Cardiac muscle cell (in vitro differentiated cells and primary cell): ENCODE data around the gene BPIFA2. TPM values are rescaled to one million over a fixed set of nuclear protein-coding genes. Genes with fewer than 3 reads are reported as not detected.

Experiments used
- DNase-seq, 2 donors: peaks; one replicate each; pipeline versions ENCODE4 v3.0.0 to v3.0.0-alpha.2; 2010 to 2017; ENCODE audit warnings: low read depth in 1 of 2, low spot score in 1 of 2
- H3K27ac ChIP-seq: fragments of 200-600 bp; sonication (generic); 2 replicates; pipeline ENCODE4 v1.5.1; 2016
- H3K27me3 ChIP-seq: fragments of 200-600 bp; sonication (generic); 2 replicates; pipeline ENCODE4 v1.6.0; 2016; ENCODE audit warnings: control low read depth
- H3K36me3 ChIP-seq: fragments of 200-600 bp; sonication (generic); 2 replicates; pipeline ENCODE4 v1.5.1; 2016; ENCODE audit warnings: control low read depth
- H3K4me1 ChIP-seq: fragments of 200-600 bp; sonication (generic); 2 replicates; pipeline ENCODE4 v1.8.1; 2017; ENCODE audit warnings: low read depth, mild to moderate bottlenecking, mixed run types
- H3K4me3 ChIP-seq: fragments of 200-600 bp; sonication (generic); 2 replicates; pipeline ENCODE4 v1.5.1; 2016; ENCODE audit warnings: mild to moderate bottlenecking
- H3K9me3 ChIP-seq: fragments of 200-600 bp; sonication (generic); 2 replicates; pipeline ENCODE4 v1.5.1; 2017; ENCODE audit warnings: low read depth, mild to moderate bottlenecking, control low read depth
- polyA plus RNA-seq: library from polyadenylated mRNA; unstranded; fragments of >200 nt; fragmentation: Nextera tagmentation; extraction: Ambion mirVana; gene quantifications from 2 replicates; pipeline ENCODE4 v1.2.1, GENCODE V29; 2016
- total RNA-seq: library from RNA; depleted of rRNA; stranded (reverse); fragments of >200 nt; gene quantifications from 2 replicates; pipeline ENCODE4 v1.2.3, GENCODE V29; 2016
- TF ChIP-seq, protein P1 (sequence below): IDR thresholded peaks from 2 replicates; pipeline ENCODE4 v1.5.1; 2012; ENCODE audit warnings: low read depth, mild to moderate bottlenecking, low read length

Gene BPIFA2
- total and polyA plus RNA-seq, 2 experiments from 2014 or later, result not detected

DNA sequence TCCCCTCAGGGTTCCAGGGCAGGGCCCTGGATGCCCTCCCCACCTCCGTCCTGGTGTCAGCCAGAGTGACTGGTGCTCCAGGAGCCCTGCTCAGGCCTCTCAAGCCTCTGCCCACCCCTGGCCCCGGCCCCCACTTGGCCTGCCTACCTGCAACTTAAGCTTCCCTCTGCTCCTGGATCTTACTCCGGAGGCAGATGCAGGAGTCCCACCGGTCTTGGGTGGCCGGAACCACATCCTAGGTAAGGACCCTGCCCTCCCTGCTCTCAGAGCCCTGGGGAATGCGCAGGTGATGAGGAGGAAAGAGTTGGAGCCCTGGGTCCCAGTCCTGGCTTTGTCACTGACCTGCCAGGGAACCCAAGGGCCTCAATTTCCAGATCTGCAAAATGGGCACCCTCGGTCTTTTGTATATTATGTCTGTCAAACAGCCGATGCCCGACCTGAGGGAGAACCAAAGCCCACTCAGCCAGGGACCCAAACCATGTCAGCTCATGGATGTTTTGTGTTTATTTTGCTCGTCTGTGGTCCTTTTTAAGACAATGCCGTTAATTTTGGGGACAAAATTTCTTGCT is 34.5 kb upstream of the BPIFA2 start:
- TF ChIP-seq, protein P1, sequence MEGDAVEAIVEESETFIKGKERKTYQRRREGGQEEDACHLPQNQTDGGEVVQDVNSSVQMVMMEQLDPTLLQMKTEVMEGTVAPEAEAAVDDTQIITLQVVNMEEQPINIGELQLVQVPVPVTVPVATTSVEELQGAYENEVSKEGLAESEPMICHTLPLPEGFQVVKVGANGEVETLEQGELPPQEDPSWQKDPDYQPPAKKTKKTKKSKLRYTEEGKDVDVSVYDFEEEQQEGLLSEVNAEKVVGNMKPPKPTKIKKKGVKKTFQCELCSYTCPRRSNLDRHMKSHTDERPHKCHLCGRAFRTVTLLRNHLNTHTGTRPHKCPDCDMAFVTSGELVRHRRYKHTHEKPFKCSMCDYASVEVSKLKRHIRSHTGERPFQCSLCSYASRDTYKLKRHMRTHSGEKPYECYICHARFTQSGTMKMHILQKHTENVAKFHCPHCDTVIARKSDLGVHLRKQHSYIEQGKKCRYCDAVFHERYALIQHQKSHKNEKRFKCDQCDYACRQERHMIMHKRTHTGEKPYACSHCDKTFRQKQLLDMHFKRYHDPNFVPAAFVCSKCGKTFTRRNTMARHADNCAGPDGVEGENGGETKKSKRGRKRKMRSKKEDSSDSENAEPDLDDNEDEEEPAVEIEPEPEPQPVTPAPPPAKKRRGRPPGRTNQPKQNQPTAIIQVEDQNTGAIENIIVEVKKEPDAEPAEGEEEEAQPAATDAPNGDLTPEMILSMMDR, result no peak
- no peaks in the 10 kb centered on the region for H3K4me1 ChIP-seq
- H3K9me3 ChIP-seq, result no peaks in the 10 kb centered on the region
- no peaks in the 10 kb centered on the region for H3K36me3 ChIP-seq
- H3K27me3 ChIP-seq, result no peaks in the 10 kb centered on the region
- no peak overlapping the region for H3K27ac ChIP-seq
- DNase-seq, result no peak
- H3K4me3 ChIP-seq, result no peak overlapping the region

DNA sequence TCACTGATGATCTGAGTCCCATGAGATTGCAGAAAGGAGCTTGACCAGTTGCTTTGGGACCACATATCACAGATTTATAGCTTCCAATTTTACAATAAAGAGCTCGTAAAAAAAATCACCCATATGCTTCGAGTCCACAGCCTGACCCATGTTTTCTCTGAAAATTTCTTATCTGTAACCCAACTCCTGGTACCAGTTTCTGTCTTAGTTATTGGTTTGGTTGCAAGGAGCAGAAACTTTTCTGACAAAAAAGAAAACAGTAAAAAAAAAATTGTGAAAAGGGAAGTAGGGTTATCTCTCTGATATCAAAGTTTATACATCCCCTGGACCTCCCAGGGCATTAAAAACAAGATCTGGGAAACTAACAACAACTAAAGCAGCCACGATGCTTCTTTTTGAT is 30.8 kb upstream of the BPIFA2 start:
- no peak overlapping the region for H3K4me3 ChIP-seq

DNA sequence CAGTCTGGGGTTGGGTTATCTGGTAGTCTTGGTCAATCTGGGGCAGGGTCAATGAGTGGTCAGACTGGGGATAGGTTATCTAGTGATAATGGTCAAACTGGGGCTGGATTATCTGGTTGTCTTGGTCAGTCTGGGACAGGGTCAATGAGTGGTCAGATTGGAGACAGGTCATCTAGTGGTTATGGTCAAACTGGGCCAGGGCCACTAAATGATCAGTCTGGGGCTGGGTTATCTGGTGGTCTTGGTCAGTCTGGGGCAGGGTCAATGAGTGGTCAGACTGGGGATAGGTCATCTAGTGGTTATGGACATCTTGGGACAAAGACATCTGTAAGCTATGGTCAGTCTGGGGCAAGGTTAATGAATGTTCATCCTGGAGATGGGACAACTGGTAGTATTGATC is 28.5 kb upstream of the BPIFA2 start:
- no peaks in the 10 kb centered on the region for H3K9me3 ChIP-seq
- H3K4me3 ChIP-seq, result no peak overlapping the region
- no peaks in the 10 kb centered on the region for H3K4me1 ChIP-seq
- H3K36me3 ChIP-seq, result no peaks in the 10 kb centered on the region
- no peaks in the 10 kb centered on the region for H3K27me3 ChIP-seq
- H3K27ac ChIP-seq, result no peak overlapping the region
- TF ChIP-seq, protein P1, result no peak
- DNase-seq, result no peak

More for the DNA sequence above, 30.8 kb upstream of the BPIFA2 start:
- Histone ChIP-seq H3K27ac (no peak overlapping the region), H3K36me3 (no peaks in the 10 kb centered on the region), H3K4me1 (no peaks in the 10 kb centered on the region), H3K27me3 (no peaks in the 10 kb centered on the region), H3K9me3 (no peaks in the 10 kb centered on the region)
- DNase-seq, result no peak
- TF ChIP-seq, protein P1, result no peak

DNA sequence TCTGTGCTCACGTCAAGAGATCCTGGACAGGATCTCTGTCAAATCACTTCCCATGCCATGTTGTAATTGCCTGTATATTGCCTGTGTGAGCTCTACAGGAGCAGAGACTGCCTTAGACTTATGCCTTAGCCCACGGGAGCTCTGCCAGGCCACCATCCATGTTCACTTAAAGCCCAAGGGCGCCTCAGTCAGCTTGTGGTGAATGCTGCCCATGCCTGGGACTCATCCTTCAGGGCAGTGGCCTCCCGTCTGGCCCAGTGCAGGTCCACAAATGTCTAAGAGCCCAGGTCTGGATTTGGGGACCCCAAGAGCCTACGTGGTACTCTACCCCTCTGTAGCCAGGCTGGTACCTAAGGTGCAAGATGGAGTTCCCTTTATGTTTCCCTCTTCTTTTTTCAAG is 22.4 kb upstream of the BPIFA2 start:
- Histone ChIP-seq H3K27me3 (no peaks in the 10 kb centered on the region), H3K9me3 (no peaks in the 10 kb centered on the region), H3K4me1 (no peaks in the 10 kb centered on the region), H3K27ac (no peak overlapping the region), H3K36me3 (no peaks in the 10 kb centered on the region), H3K4me3 (no peak overlapping the region)
- TF ChIP-seq, protein P1, result no peak
- no peak for DNase-seq

DNA sequence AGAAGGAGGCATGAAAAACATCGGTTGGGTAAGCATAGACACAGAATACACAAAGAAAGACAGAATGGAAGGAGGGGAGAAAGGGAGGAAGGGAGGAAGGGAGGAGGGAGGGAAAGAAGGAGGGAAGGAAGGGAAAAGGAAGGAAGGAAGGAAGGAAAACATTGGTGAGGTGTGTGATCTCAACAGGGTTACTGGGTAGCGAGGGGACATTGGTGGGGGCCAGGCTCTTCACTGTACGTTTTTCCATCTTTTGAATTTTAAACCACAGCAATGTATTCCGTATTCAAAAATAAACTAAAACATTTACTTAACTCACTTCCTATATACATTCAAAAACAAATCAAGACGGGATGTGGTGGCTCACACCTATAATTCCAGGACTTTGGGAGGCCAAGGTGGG is 20.7 kb upstream of the BPIFA2 start:
- TF ChIP-seq, protein P1, result no peak

More for the DNA sequence above, 20.7 kb upstream of the BPIFA2 start:
- peaks cover 7% of the 10 kb centered on the region for H3K27me3 ChIP-seq
- no peak overlapping the region for H3K27ac ChIP-seq
- H3K4me3 ChIP-seq, result no peak overlapping the region
- no peak for DNase-seq
- H3K36me3 ChIP-seq, result no peaks in the 10 kb centered on the region
- H3K4me1 ChIP-seq, result no peaks in the 10 kb centered on the region
- H3K9me3 ChIP-seq, result no peaks in the 10 kb centered on the region
